Thyroid gland (tissue), 4 donors: ENCODE measurements around the gene EFCAB8.

Experiments used
- POLR2A ChIP-seq, 2 donors: fragments of 450-650 bp; IDR thresholded peaks; one replicate each; pipeline ENCODE4 v1.6.1; 2017; ENCODE audit warnings: antibody characterized with exemption in 2 of 2, mild to moderate bottlenecking in 2 of 2, moderate library complexity in 1 of 2
- TF ChIP-seq, protein P1 (sequence below), 6 experiments: fragments of 200-600 bp in 3 of 6; fragments of 450-650 bp in 3 of 6; sonication (generic) in 3 of 6; IDR thresholded peaks; one replicate each; pipeline ENCODE4 v1.5.1; 2016 to 2019; ENCODE audit warnings: antibody characterized with exemption in 6 of 6, mild to moderate bottlenecking in 2 of 6, inconsistent platforms in 1 of 6, moderate library complexity in 1 of 6

DNA sequence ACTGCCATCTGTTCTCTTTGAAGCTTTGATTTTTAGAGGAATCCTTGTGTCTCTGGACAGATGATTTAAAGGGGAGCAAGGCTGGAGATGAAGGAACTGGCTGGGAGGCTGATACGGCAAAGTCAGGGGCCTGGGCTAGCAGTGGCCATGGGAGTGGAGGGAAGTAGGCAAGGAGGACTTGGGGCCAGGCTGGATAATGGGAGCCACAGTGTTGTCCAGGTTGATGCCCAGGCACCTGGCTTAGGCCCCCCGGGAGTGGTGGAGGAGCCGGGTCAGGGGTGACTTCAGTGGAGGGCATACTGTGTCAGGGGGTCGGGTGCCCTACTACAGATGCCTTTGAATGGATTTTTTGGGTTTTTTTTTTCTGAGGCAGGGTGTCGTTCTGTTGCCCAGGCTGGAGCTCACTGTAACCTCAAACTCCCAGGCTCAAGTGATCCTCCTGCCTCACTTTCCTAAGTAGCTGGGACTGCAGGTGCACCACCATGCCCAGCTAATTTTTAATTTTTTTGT lies 45.0 kb downstream of the EFCAB8 start:
- TF ChIP-seq POLR2A (IDR thresholded peaks at IDR 0.05) = no peak
- TF ChIP-seq, protein P1, sequence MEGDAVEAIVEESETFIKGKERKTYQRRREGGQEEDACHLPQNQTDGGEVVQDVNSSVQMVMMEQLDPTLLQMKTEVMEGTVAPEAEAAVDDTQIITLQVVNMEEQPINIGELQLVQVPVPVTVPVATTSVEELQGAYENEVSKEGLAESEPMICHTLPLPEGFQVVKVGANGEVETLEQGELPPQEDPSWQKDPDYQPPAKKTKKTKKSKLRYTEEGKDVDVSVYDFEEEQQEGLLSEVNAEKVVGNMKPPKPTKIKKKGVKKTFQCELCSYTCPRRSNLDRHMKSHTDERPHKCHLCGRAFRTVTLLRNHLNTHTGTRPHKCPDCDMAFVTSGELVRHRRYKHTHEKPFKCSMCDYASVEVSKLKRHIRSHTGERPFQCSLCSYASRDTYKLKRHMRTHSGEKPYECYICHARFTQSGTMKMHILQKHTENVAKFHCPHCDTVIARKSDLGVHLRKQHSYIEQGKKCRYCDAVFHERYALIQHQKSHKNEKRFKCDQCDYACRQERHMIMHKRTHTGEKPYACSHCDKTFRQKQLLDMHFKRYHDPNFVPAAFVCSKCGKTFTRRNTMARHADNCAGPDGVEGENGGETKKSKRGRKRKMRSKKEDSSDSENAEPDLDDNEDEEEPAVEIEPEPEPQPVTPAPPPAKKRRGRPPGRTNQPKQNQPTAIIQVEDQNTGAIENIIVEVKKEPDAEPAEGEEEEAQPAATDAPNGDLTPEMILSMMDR (IDR thresholded peaks at IDR 0.05) = no peak
